Panc1 (cell line): ENCODE measurements around the gene HTR1B. TPM values are rescaled to one million over a fixed set of nuclear protein-coding genes. Genes with fewer than 3 reads are reported as not detected.

ENCODE experiments used
- ATAC-seq: fragments of 200-7000 bp; cut with Tn5 transposase; 2 replicates; pipeline ENCODE4 v1.9.1; 2020; ENCODE audit warnings: mild to moderate bottlenecking, moderate library complexity
- BruUV-seq: library from RNA; stranded (reverse); fragments of 400-500 nt; replicated peaks from 2 replicates; lab custom pipeline; 2021; lab: Mats Ljungman, UMichigan
- CTCF ChIA-PET: fragments of 300-600 bp; sonication (Branson Sonifier 250); formaldehyde crosslinking; loops from one replicate; lab custom pipeline; 2022; ENCODE audit warnings: antibody characterized with exemption; lab: Charles Lee
- POLR2A ChIA-PET: fragments of 300-600 bp; sonication (Branson Sonifier 250); formaldehyde crosslinking; loops from one replicate; lab custom pipeline; 2022; ENCODE audit warnings: antibody characterized with exemption; lab: Charles Lee
- DNase-seq: peaks from one replicate; pipeline ENCODE4 v3.0.0-alpha.2; 2010; ENCODE audit warnings: low read depth, low spot score
- H3K27ac ChIP-seq: 2 replicates; pipeline ENCODE4 v1.5.1; 2011; ENCODE audit warnings: mild to moderate bottlenecking, low read length, inconsistent platforms
- H3K27me3 ChIP-seq: fragments of 200-500 bp; sonication (Bioruptor generic); 2 replicates; pipeline ENCODE4 v1.6.0; 2014; ENCODE audit warnings: low read length, inconsistent platforms; ENCODE audit not compliant: control insufficient read depth, insufficient read depth
- H3K36me3 ChIP-seq: fragments of 200-500 bp; sonication (Bioruptor generic); 2 replicates; pipeline ENCODE4 v1.5.1; 2014; ENCODE audit warnings: inconsistent platforms, mild to moderate bottlenecking, low read length, moderate library complexity; ENCODE audit not compliant: control insufficient read depth, insufficient read depth
- H3K4me1 ChIP-seq: 2 replicates; pipeline ENCODE4 v1.5.1; 2011; ENCODE audit warnings: inconsistent platforms, mild to moderate bottlenecking, low read length, moderate library complexity; ENCODE audit not compliant: control insufficient read depth, insufficient read depth
- H3K4me3 ChIP-seq, 2 experiments: 2 replicates each; pipeline ENCODE4 v1.5.1; 2011 to 2012; ENCODE audit warnings: low read depth in 2 of 2, low read length in 2 of 2, mild to moderate bottlenecking in 2 of 2, inconsistent platforms in 1 of 2, moderate library complexity in 1 of 2
- H3K9me3 ChIP-seq: fragments of 200-500 bp; sonication (Bioruptor generic); 2 replicates; pipeline ENCODE4 v1.5.1; 2014; ENCODE audit warnings: low read depth, mild to moderate bottlenecking, inconsistent platforms, low read length, moderate library complexity; ENCODE audit not compliant: control insufficient read depth, insufficient read depth
- CTCF ChIP-seq: fragments of 450-650 bp; IDR thresholded peaks from 2 replicates; pipeline ENCODE4 v1.5.1; 2017; ENCODE audit warnings: mild to moderate bottlenecking
- POLR2AphosphoS5 ChIP-seq: IDR thresholded peaks from 2 replicates; pipeline ENCODE4 v1.6.1; 2012; ENCODE audit warnings: mild to moderate bottlenecking, low read depth, low read length, moderate library complexity
- REST ChIP-seq, 2 experiments: IDR thresholded peaks; 2 replicates each; pipeline ENCODE4 v1.6.1; 2011 to 2012; ENCODE audit warnings: low read depth in 2 of 2, control low read depth in 1 of 2, low read length in 1 of 2, mild to moderate bottlenecking in 1 of 2, moderate library complexity in 1 of 2; ENCODE audit not compliant: insufficient read depth in 1 of 2
- SIN3A ChIP-seq: IDR thresholded peaks from 2 replicates; pipeline ENCODE4 v1.6.1; 2012; ENCODE audit warnings: low read depth, mild to moderate bottlenecking, low read length, moderate library complexity, borderline replicate concordance; ENCODE audit not compliant: insufficient read depth
- TCF7L2 ChIP-seq: IDR thresholded peaks from 2 replicates; pipeline ENCODE4 v1.6.1; 2011; ENCODE audit warnings: mild to moderate bottlenecking, low read depth, low read length, inconsistent platforms
- in situ Hi-C: cut with HindIII; loops from 2 replicates; pipeline ENCODE4 v1.10.0; 2016; ENCODE audit warnings: low sequenced_read_pairs, low pct_unique_long_range_greater_than_20kb
- intact Hi-C: fragments of 100-400 bp; cut with micrococcal nuclease; formaldehyde crosslinking; loops from one replicate; pipeline ENCODE4 v1.10.0; 2022; ENCODE audit not compliant: unreplicated experiment
- total RNA-seq: library from RNA; stranded (reverse); gene quantifications from one replicate; pipeline ENCODE4 v1.2.1, GENCODE V29; 2021; ENCODE audit not compliant: unreplicated experiment

Gene HTR1B
- total RNA-seq, 1 experiment from 2014 or later: 14.0 TPM

DNA sequence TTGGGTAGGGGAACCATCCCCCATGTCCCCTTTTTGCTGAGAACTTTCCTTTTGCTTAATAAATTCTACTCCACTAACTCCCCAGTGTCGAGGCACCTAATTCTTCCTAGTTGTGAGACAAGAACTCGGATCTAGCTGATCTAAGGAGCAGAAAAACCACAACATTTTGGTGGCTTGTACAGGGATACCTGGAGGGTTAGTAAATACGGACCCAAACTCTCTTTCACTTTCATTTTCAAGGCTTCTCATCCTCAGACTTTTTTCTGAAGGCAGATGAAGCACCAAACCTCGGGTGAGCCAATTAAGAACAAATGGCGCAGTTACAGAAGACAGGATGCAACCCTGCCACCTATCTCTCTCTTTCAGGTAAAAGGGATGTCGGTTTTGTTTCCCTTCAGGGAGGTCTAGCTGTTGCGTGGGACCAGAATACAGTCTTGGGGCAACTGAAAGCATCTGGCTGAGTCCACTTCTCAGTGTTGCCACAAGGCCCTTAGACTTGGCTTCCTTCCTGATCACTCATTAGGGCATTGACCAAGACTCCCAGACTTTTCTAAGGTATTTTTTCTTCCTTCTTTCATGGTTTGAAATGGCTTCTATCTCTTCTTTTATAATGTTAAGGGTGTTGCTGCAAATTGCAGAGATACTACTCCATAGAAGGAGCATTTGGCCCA is 11.1 kb upstream of the HTR1B start:
- Histone ChIP-seq H3K9me3 (no peaks in the 10 kb centered on the region), H3K4me1 (no peaks in the 10 kb centered on the region), H3K4me3 (no peak overlapping the region), H3K36me3 (no peaks in the 10 kb centered on the region), H3K27me3 (no peaks in the 10 kb centered on the region), H3K27ac (no peak overlapping the region)
- POLR2A ChIA-PET: no interaction called here
- CTCF ChIA-PET: no interaction called here
- no TSS peak for BruUV-seq
- intact Hi-C loops (no loop called here), in situ Hi-C loops (no loop called here)
- DNase-seq: no peak
- ATAC-seq: no peak
- TF ChIP-seq TCF7L2 (no peak), REST (IDR thresholded peaks at IDR 0.05; ENCODE audit: insufficient read depth in 1 of 2, low read depth in 2 of 2, low read length in 1 of 2) (no peak), CTCF (no peak), SIN3A (no peak), POLR2AphosphoS5 (no peak)

- CTCF ChIA-PET: no interaction called here
- H3K27ac ChIP-seq: no peak overlapping the region
- no peak for TF ChIP-seq CTCF
- no peak for TF ChIP-seq SIN3A
- TF ChIP-seq TCF7L2: no peak
- no peak for TF ChIP-seq REST (IDR thresholded peaks at IDR 0.05; ENCODE audit: insufficient read depth in 1 of 2, low read depth in 2 of 2, low read length in 1 of 2)
- no peak for TF ChIP-seq POLR2AphosphoS5
- no peak for ATAC-seq
- intact Hi-C loops (no loop called here), in situ Hi-C loops (no loop called here)
- no peaks in the 10 kb centered on the region for H3K4me1 ChIP-seq
- no peaks in the 10 kb centered on the region for H3K27me3 ChIP-seq
- no peaks in the 10 kb centered on the region for H3K36me3 ChIP-seq
- no peak for DNase-seq
- H3K9me3 ChIP-seq: no peaks in the 10 kb centered on the region
- BruUV-seq: no TSS peak
- POLR2A ChIA-PET: no interaction called here
- H3K4me3 ChIP-seq: no peak overlapping the region
Measured at GRCh38 chr6:77470983-77471382, 7.7 kb upstream of the HTR1B start.
